WTC11 (cell line): ENCODE measurements around the gene DAPK3. TPM values are rescaled to one million over a fixed set of nuclear protein-coding genes. Genes with fewer than 3 reads are reported as not detected.

ENCODE experiments used
- ATAC-seq: fragments of 200-7000 bp; cut with Tn5 transposase; 2 replicates; pipeline ENCODE4 v1.10.0; 2021; ENCODE audit warnings: mild to moderate bottlenecking, moderate library complexity
- CTCF ChIA-PET: fragments of 300-600 bp; sonication (Branson Sonifier 250); formaldehyde crosslinking; loops from one replicate; lab custom pipeline; 2021; ENCODE audit warnings: antibody characterized with exemption; lab: Charles Lee
- POLR2A ChIA-PET: fragments of 350-600 bp; sonication (Branson Sonifier 250); formaldehyde crosslinking; loops from one replicate; lab custom pipeline; 2021; ENCODE audit warnings: antibody characterized with exemption; lab: Charles Lee
- DNase-seq: peaks from one replicate; pipeline ENCODE4 v3.0.0; 2021; ENCODE audit warnings: low spot score
- H3K27ac Mint-ChIP-seq: 2 replicates; pipeline ENCODE4 v1.8.0; 2021; ENCODE audit warnings: mixed read lengths
- H3K27me3 Mint-ChIP-seq: 2 replicates; pipeline ENCODE4 v1.8.0; 2021; ENCODE audit warnings: low read depth, mild to moderate bottlenecking, moderate library complexity, mixed read lengths
- H3K36me3 Mint-ChIP-seq: 2 replicates; pipeline ENCODE4 v1.8.0; 2021; ENCODE audit warnings: mixed read lengths
- H3K4me1 Mint-ChIP-seq: 2 replicates; pipeline ENCODE4 v1.8.0; 2022; ENCODE audit warnings: mixed read lengths
- H3K4me3 Mint-ChIP-seq: 2 replicates; pipeline ENCODE4 v1.8.0; 2021; ENCODE audit warnings: mild to moderate bottlenecking, moderate library complexity, mixed read lengths
- H3K9me3 Mint-ChIP-seq: 2 replicates; pipeline ENCODE4 v1.8.0; 2021; ENCODE audit warnings: mixed read lengths
- ERG ChIP-seq: fragments of 250-450 bp; sonication (Bioruptor Pico); IDR thresholded peaks from 2 replicates; pipeline ENCODE4 v1.8.0; 2021; ENCODE audit warnings: mild to moderate bottlenecking
- NFYB ChIP-seq: sonication (generic); formaldehyde crosslinking; conservative IDR thresholded peaks from 2 replicates; pipeline ENCODE4 v1.8.0; 2022; ENCODE audit warnings: low read depth, missing genetic modification reagents
- RELA ChIP-seq: sonication (generic); formaldehyde crosslinking; IDR thresholded peaks from 2 replicates; pipeline ENCODE4 v1.8.1; 2022; ENCODE audit warnings: missing genetic modification reagents, mild to moderate bottlenecking, borderline replicate concordance
- RORB ChIP-seq: fragments of 250-450 bp; sonication (Bioruptor Pico); IDR thresholded peaks from 2 replicates; pipeline ENCODE4 v1.9.0; 2021; ENCODE audit warnings: mild to moderate bottlenecking
- SOX15 ChIP-seq: fragments of 250-450 bp; sonication (Bioruptor Pico); IDR thresholded peaks from 2 replicates; pipeline ENCODE4 v1.9.0; 2021; ENCODE audit warnings: mild to moderate bottlenecking
- ZBTB21 ChIP-seq: sonication (generic); formaldehyde crosslinking; IDR thresholded peaks from 2 replicates; pipeline ENCODE4 v1.8.1; 2023; ENCODE audit warnings: mild to moderate bottlenecking, missing genetic modification reagents, borderline replicate concordance
- ZNF416 ChIP-seq: fragments of 250-450 bp; sonication (Bioruptor Pico); IDR thresholded peaks from 2 replicates; pipeline ENCODE4 v1.9.0; 2021; ENCODE audit warnings: mild to moderate bottlenecking, inconsistent platforms
- ZNF423 ChIP-seq: fragments of 250-450 bp; sonication (Bioruptor Pico); IDR thresholded peaks from 2 replicates; pipeline ENCODE4 v2.1.2; 2022; ENCODE audit warnings: mild to moderate bottlenecking, moderate library complexity
- total RNA-seq: library from RNA; stranded (reverse); gene quantifications from 3 replicates; pipeline ENCODE4 v1.2.3, GENCODE V29; 2021
- TF ChIP-seq, protein P1 (sequence below): sonication (generic); formaldehyde crosslinking; IDR thresholded peaks from 2 replicates; pipeline ENCODE4 v1.8.0; 2022; ENCODE audit warnings: mild to moderate bottlenecking, missing genetic modification reagents
- TF ChIP-seq, protein P2 (sequence below): sonication (generic); formaldehyde crosslinking; IDR thresholded peaks from 2 replicates; pipeline ENCODE4 v1.8.1; 2022; ENCODE audit warnings: mild to moderate bottlenecking, moderate library complexity, missing genetic modification reagents
- TF ChIP-seq, protein P3 (sequence below): fragments of 250-450 bp; sonication (Bioruptor Pico); IDR thresholded peaks from 2 replicates; pipeline ENCODE4 v1.9.0; 2021; ENCODE audit warnings: mild to moderate bottlenecking, borderline replicate concordance
- TF ChIP-seq, protein P4 (sequence below): sonication (generic); formaldehyde crosslinking; IDR thresholded peaks from 2 replicates; pipeline ENCODE4 v1.8.1; 2022; ENCODE audit warnings: low read depth, mild to moderate bottlenecking, moderate library complexity, missing genetic modification reagents, borderline replicate concordance
- TF ChIP-seq, protein P5 (sequence below): sonication (generic); formaldehyde crosslinking; IDR thresholded peaks from 2 replicates; pipeline ENCODE4 v1.8.1; 2023; ENCODE audit warnings: mild to moderate bottlenecking, missing genetic modification reagents, moderate library complexity
- TF ChIP-seq, protein P6 (sequence below): sonication (generic); formaldehyde crosslinking; IDR thresholded peaks from 2 replicates; pipeline ENCODE4 v1.8.0; 2022; ENCODE audit warnings: mild to moderate bottlenecking, missing genetic modification reagents

The DAPK3 gene
- total RNA-seq, 1 experiment from 2014 or later = 73.5 TPM

- DNase-seq (no peak), ATAC-seq (no peak)
- Mint-ChIP-seq H3K9me3 (no peaks in the 10 kb centered on the region), H3K4me3 (no peak overlapping the region), H3K36me3 (peaks cover 18% of the 10 kb centered on the region), H3K4me1 (no peaks in the 10 kb centered on the region), H3K27ac (no peak overlapping the region), H3K27me3 (no peaks in the 10 kb centered on the region)
- CTCF ChIA-PET = interaction anchor here (0.9 to 1.2 kb wide), 2 partner anchors 28 to 138 kb away, joined by 3 to 9 read pairs; no protein-coding TSS in a partner anchor
- TF ChIP-seq, protein P1, sequence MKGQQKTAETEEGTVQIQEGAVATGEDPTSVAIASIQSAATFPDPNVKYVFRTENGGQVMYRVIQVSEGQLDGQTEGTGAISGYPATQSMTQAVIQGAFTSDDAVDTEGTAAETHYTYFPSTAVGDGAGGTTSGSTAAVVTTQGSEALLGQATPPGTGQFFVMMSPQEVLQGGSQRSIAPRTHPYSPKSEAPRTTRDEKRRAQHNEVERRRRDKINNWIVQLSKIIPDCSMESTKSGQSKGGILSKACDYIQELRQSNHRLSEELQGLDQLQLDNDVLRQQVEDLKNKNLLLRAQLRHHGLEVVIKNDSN (CRISPR knock-in tag) = no peak
- TF ChIP-seq, protein P2, sequence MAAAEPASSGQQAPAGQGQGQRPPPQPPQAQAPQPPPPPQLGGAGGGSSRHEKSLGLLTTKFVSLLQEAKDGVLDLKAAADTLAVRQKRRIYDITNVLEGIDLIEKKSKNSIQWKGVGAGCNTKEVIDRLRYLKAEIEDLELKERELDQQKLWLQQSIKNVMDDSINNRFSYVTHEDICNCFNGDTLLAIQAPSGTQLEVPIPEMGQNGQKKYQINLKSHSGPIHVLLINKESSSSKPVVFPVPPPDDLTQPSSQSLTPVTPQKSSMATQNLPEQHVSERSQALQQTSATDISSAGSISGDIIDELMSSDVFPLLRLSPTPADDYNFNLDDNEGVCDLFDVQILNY (CRISPR knock-in tag) = no peak
- TF ChIP-seq SOX15 (CRISPR knock-in tag) = no peak
- no peak for TF ChIP-seq RELA (CRISPR knock-in tag)
- TF ChIP-seq, protein P3, sequence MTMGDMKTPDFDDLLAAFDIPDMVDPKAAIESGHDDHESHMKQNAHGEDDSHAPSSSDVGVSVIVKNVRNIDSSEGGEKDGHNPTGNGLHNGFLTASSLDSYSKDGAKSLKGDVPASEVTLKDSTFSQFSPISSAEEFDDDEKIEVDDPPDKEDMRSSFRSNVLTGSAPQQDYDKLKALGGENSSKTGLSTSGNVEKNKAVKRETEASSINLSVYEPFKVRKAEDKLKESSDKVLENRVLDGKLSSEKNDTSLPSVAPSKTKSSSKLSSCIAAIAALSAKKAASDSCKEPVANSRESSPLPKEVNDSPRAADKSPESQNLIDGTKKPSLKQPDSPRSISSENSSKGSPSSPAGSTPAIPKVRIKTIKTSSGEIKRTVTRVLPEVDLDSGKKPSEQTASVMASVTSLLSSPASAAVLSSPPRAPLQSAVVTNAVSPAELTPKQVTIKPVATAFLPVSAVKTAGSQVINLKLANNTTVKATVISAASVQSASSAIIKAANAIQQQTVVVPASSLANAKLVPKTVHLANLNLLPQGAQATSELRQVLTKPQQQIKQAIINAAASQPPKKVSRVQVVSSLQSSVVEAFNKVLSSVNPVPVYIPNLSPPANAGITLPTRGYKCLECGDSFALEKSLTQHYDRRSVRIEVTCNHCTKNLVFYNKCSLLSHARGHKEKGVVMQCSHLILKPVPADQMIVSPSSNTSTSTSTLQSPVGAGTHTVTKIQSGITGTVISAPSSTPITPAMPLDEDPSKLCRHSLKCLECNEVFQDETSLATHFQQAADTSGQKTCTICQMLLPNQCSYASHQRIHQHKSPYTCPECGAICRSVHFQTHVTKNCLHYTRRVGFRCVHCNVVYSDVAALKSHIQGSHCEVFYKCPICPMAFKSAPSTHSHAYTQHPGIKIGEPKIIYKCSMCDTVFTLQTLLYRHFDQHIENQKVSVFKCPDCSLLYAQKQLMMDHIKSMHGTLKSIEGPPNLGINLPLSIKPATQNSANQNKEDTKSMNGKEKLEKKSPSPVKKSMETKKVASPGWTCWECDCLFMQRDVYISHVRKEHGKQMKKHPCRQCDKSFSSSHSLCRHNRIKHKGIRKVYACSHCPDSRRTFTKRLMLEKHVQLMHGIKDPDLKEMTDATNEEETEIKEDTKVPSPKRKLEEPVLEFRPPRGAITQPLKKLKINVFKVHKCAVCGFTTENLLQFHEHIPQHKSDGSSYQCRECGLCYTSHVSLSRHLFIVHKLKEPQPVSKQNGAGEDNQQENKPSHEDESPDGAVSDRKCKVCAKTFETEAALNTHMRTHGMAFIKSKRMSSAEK (CRISPR knock-in tag) = no peak
- TF ChIP-seq, protein P4, sequence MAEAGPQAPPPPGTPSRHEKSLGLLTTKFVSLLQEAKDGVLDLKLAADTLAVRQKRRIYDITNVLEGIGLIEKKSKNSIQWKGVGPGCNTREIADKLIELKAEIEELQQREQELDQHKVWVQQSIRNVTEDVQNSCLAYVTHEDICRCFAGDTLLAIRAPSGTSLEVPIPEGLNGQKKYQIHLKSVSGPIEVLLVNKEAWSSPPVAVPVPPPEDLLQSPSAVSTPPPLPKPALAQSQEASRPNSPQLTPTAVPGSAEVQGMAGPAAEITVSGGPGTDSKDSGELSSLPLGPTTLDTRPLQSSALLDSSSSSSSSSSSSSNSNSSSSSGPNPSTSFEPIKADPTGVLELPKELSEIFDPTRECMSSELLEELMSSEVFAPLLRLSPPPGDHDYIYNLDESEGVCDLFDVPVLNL (CRISPR knock-in tag) = no peak
- no peak for TF ChIP-seq ZNF416 (CRISPR knock-in tag)
- POLR2A ChIA-PET = no interaction called here
Observed at GRCh38 chr19:3959766-3960131, 11.2 kb downstream of the DAPK3 start.

GRCh38 chr19:3958836-3959765, 11.8 kb downstream of the DAPK3 start:
- Mint-ChIP-seq H3K36me3 (peaks cover 15% of the 10 kb centered on the region), H3K9me3 (no peaks in the 10 kb centered on the region), H3K4me3 (no peak overlapping the region), H3K27me3 (no peaks in the 10 kb centered on the region), H3K4me1 (no peaks in the 10 kb centered on the region), H3K27ac (no peak overlapping the region)
- ChIA-PET CTCF (interaction anchor here (0.9 to 1.2 kb wide), 2 partner anchors 28 to 137 kb away, joined by 3 to 9 read pairs; no protein-coding TSS in a partner anchor), POLR2A (interaction anchor here (1.6 kb wide), 1 partner anchor 10 kb away, joined by 4 read pairs; no protein-coding TSS in a partner anchor)
- no peak for ATAC-seq
- TF ChIP-seq, protein P5, sequence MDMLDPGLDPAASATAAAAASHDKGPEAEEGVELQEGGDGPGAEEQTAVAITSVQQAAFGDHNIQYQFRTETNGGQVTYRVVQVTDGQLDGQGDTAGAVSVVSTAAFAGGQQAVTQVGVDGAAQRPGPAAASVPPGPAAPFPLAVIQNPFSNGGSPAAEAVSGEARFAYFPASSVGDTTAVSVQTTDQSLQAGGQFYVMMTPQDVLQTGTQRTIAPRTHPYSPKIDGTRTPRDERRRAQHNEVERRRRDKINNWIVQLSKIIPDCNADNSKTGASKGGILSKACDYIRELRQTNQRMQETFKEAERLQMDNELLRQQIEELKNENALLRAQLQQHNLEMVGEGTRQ (CRISPR knock-in tag) = no peak
- TF ChIP-seq, protein P4 (CRISPR knock-in tag) = no peak
- TF ChIP-seq, protein P6, sequence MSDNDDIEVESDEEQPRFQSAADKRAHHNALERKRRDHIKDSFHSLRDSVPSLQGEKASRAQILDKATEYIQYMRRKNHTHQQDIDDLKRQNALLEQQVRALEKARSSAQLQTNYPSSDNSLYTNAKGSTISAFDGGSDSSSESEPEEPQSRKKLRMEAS (CRISPR knock-in tag) = no peak
- TF ChIP-seq RORB (CRISPR knock-in tag) = no peak
- no peak for TF ChIP-seq ERG
- no peak for TF ChIP-seq ZNF416 (CRISPR knock-in tag)
- TF ChIP-seq ZNF423 (CRISPR knock-in tag) = no peak
- TF ChIP-seq ZBTB21 (CRISPR knock-in tag) = no peak
- no peak for TF ChIP-seq NFYB (CRISPR knock-in tag)
- DNase-seq = no peak
